ENCODE data around the gene FABP6. TPM values are rescaled to one million over a fixed set of nuclear protein-coding genes. Genes with fewer than 3 reads are reported as not detected.

Gene FABP6
- total and polyA plus RNA-seq, 2 experiments from 2014 or later = 7.2 to 55.7 TPM

DNA sequence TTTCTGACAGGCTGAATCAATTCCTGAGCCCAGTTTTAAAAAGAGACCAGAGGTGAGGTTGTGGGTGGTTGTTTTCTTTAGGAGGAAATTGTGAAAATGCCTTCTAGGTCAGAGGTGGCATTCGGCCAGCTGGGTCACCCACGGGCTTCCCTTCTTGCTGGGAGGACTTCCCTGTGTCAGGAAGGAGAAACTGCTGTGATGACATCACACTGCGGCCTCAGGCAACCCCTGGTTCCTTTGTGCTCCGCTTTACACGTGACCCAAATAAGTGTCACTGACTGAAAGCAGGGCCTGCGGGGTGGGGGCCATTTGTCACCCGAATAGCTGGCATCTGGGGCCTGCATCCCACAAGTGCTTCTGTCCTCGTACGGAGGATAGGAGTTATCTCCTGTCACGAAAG lies 39.7 kb downstream of the FABP6 start:
- WGBS (ENCODE audit: low lambda C conversion rate, missing lambda C conversion rate) = 79% methylated on average over 10 of the region's 10 CpGs
- Histone ChIP-seq H3K4me2 (no peak overlapping the region), H2AFZ (no peak overlapping the region)

GRCh38 chr5:160270704-160271103 lies 41.4 kb downstream of the FABP6 start:
- Histone ChIP-seq H3K4me2 (peak overlapping the region; percentile 9), H2AFZ (no peak overlapping the region), H3K27ac (peak overlapping the region; percentile 60), H3K4me1 (ENCODE audit: insufficient read depth) (peaks cover 25% of the 10 kb centered on the region), H4K20me1 (ENCODE audit: insufficient read depth, poor library complexity, severe bottlenecking) (no peaks in the 10 kb centered on the region), H3K36me3 (replicated peaks; ENCODE audit: insufficient read depth, low read depth) (no peaks in the 10 kb centered on the region), H3K9me3 (ENCODE audit: low read depth) (no peaks in the 10 kb centered on the region), H3K9me2 (replicated peaks; ENCODE audit: insufficient read depth) (no peaks in the 10 kb centered on the region), H3K27me3 (no peaks in the 10 kb centered on the region), H3K4me3 (no peak overlapping the region), H3K79me2 (no peaks in the 10 kb centered on the region)
- DNase-seq (ENCODE audit: low spot score) = no peak
- TF ChIP-seq CTCF (IDR thresholded peaks at IDR 0.05; ENCODE audit: poor library complexity) (no peak), EZH2phosphoT487 (IDR thresholded peaks at IDR 0.05; ENCODE audit: low read depth, severe bottlenecking, unreplicated experiment) (no peak), EZH2 (IDR thresholded peaks at IDR 0.05; ENCODE audit: borderline replicate concordance) (no peak)
- 42% methylated on average over 4 of the region's 4 CpGs for WGBS (ENCODE audit: low lambda C conversion rate, missing lambda C conversion rate)

More for the DNA sequence above, 39.7 kb downstream of the FABP6 start:
- Histone ChIP-seq H3K9me3 (ENCODE audit: low read depth) (no peaks in the 10 kb centered on the region), H3K27me3 (no peaks in the 10 kb centered on the region), H3K9me2 (replicated peaks; ENCODE audit: insufficient read depth) (no peaks in the 10 kb centered on the region), H3K27ac (no peak overlapping the region), H3K36me3 (replicated peaks; ENCODE audit: insufficient read depth, low read depth) (no peaks in the 10 kb centered on the region), H3K4me1 (ENCODE audit: insufficient read depth) (peaks cover 25% of the 10 kb centered on the region), H4K20me1 (ENCODE audit: insufficient read depth, poor library complexity, severe bottlenecking) (no peaks in the 10 kb centered on the region), H3K79me2 (peaks cover 4% of the 10 kb centered on the region), H3K4me3 (no peak overlapping the region)
- DNase-seq (ENCODE audit: low spot score) = peak; percentile 31
- no peak for TF ChIP-seq EZH2phosphoT487 (IDR thresholded peaks at IDR 0.05; ENCODE audit: low read depth, severe bottlenecking, unreplicated experiment)
- no peak for TF ChIP-seq CTCF (IDR thresholded peaks at IDR 0.05; ENCODE audit: poor library complexity)
- no peak for TF ChIP-seq EZH2 (IDR thresholded peaks at IDR 0.05; ENCODE audit: borderline replicate concordance)

DNA sequence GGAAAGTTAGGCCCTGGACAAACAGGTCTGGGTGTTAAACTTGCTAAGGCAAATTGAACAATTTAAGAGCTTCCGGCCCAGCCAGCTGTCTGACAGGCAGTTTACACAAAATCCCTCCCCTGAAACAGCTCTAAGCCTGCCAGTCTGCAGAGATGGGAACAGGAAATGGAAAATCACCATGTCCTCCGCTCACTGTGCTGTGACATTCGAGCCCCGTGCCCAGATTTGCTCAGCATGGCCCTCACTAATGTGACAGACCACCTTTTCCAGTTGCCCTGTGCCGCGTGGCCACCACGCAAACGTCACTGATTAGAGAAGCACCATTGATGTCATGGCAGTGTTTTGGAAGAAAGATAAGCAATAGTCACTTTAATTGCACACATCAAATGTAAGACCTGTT lies 42.1 kb downstream of the FABP6 start:
- Histone ChIP-seq H3K36me3 (replicated peaks; ENCODE audit: insufficient read depth, low read depth) (no peaks in the 10 kb centered on the region), H3K4me2 (peak overlapping the region; percentile 9), H3K27ac (peak overlapping the region; percentile 60), H3K79me2 (no peaks in the 10 kb centered on the region), H3K9me3 (ENCODE audit: low read depth) (no peaks in the 10 kb centered on the region), H3K27me3 (no peaks in the 10 kb centered on the region), H2AFZ (no peak overlapping the region), H3K9me2 (replicated peaks; ENCODE audit: insufficient read depth) (no peaks in the 10 kb centered on the region), H3K4me3 (no peak overlapping the region), H3K4me1 (ENCODE audit: insufficient read depth) (peaks cover 25% of the 10 kb centered on the region), H4K20me1 (ENCODE audit: insufficient read depth, poor library complexity, severe bottlenecking) (no peaks in the 10 kb centered on the region)
- WGBS (ENCODE audit: low lambda C conversion rate, missing lambda C conversion rate) = 37% methylated on average over 8 of the region's 8 CpGs
- TF ChIP-seq EZH2 (IDR thresholded peaks at IDR 0.05; ENCODE audit: borderline replicate concordance) = no peak
- TF ChIP-seq CTCF (IDR thresholded peaks at IDR 0.05; ENCODE audit: poor library complexity) = no peak
- no peak for TF ChIP-seq EZH2phosphoT487 (IDR thresholded peaks at IDR 0.05; ENCODE audit: low read depth, severe bottlenecking, unreplicated experiment)
- peak; percentile 34 for DNase-seq (ENCODE audit: low spot score)

- H3K4me1 ChIP-seq (ENCODE audit: insufficient read depth) = peaks cover 25% of the 10 kb centered on the region
- H3K27me3 ChIP-seq = no peaks in the 10 kb centered on the region
- no peaks in the 10 kb centered on the region for H3K9me2 ChIP-seq (replicated peaks; ENCODE audit: insufficient read depth)
- H4K20me1 ChIP-seq (ENCODE audit: insufficient read depth, poor library complexity, severe bottlenecking) = no peaks in the 10 kb centered on the region
- no peaks in the 10 kb centered on the region for H3K36me3 ChIP-seq (replicated peaks; ENCODE audit: insufficient read depth, low read depth)
- H3K79me2 ChIP-seq = no peaks in the 10 kb centered on the region
- no peak overlapping the region for H2AFZ ChIP-seq
- no peak overlapping the region for H3K4me3 ChIP-seq
- peak overlapping the region; percentile 60 for H3K27ac ChIP-seq
- H3K4me2 ChIP-seq = peak overlapping the region; percentile 9
- no peak for DNase-seq (ENCODE audit: low spot score)
- TF ChIP-seq EZH2phosphoT487 (IDR thresholded peaks at IDR 0.05; ENCODE audit: low read depth, severe bottlenecking, unreplicated experiment) (no peak), EZH2 (IDR thresholded peaks at IDR 0.05; ENCODE audit: borderline replicate concordance) (no peak), CTCF (IDR thresholded peaks at IDR 0.05; ENCODE audit: poor library complexity) (no peak)
- WGBS (ENCODE audit: low lambda C conversion rate, missing lambda C conversion rate) = 55% methylated on average over 6 of the region's 6 CpGs
- no peaks in the 10 kb centered on the region for H3K9me3 ChIP-seq (ENCODE audit: low read depth)
These were observed 42.5 kb downstream of the FABP6 start for GRCh38 chr5:160271836-160272235.
